UCSD-AML1 (cell line): ENCODE measurements around the gene PKP3.
"Not testable (repeated sequence)": the region's sequence is repeated elsewhere in the genome, so short reads cannot be mapped to it uniquely, and the experiment has no call there.

Experiments
- DNase-seq: peaks from one replicate; lab custom pipeline; 2025; ENCODE audit not compliant: unreplicated experiment; lab: John Stamatoyannopoulos, UW

PKP3 gene

GRCh38 chr11:428295-428694 lies 34.3 kb downstream of the PKP3 start:
- DNase-seq = no peak

GRCh38 chr11:429391-429790 lies 35.4 kb downstream of the PKP3 start:
- no peak for DNase-seq

GRCh38 chr11:429931-430456 lies 36.0 kb downstream of the PKP3 start:
- no peak for DNase-seq

- DNase-seq = no peak
These were observed 37.9 kb downstream of the PKP3 start for GRCh38 chr11:431921-432320.

GRCh38 chr11:432501-433100 lies 38.6 kb downstream of the PKP3 start:
- DNase-seq = no peak

GRCh38 chr11:433111-433510 lies 39.1 kb downstream of the PKP3 start:
- no peak for DNase-seq

GRCh38 chr11:433641-434040 lies 39.6 kb downstream of the PKP3 start:
- DNase-seq = no peak

- no peak for DNase-seq
These were observed 40.5 kb downstream of the PKP3 start for GRCh38 chr11:434496-434895.

- DNase-seq = not testable (repeated sequence)
These were observed 41.2 kb downstream of the PKP3 start for GRCh38 chr11:434999-435740.

GRCh38 chr11:437228-437870 lies 43.3 kb downstream of the PKP3 start:
- DNase-seq = no peak

- no peak for DNase-seq
These were observed 44.3 kb downstream of the PKP3 start for GRCh38 chr11:438101-438844.

GRCh38 chr11:439315-440064 lies 45.5 kb downstream of the PKP3 start:
- DNase-seq = no peak

- DNase-seq = peak; percentile 23
These were observed 46.3 kb downstream of the PKP3 start for GRCh38 chr11:440065-441042.

- DNase-seq = no peak
These were observed 47.0 kb downstream of the PKP3 start for GRCh38 chr11:441043-441417.

- DNase-seq = no peak
These were observed 47.6 kb downstream of the PKP3 start, which contains the start of gene ANO9 for GRCh38 chr11:441418-442274. TSS of gene ANO9 (minus strand) at chr11:442011. CDS start at chr11:441926, 85 bp downstream.

- DNase-seq = no peak
These were observed 48.6 kb downstream of the PKP3 start for GRCh38 chr11:442611-443081.

GRCh38 chr11:443542-444199 lies 49.7 kb downstream of the PKP3 start:
- DNase-seq = no peak
